WTC11 (cell line): ENCODE data around the gene TAF4.

Source experiments
- FOXK1 ChIP-seq: sonication (generic); formaldehyde crosslinking; IDR thresholded peaks from 2 replicates; pipeline ENCODE4 v1.8.0; 2022; ENCODE audit warnings: mild to moderate bottlenecking, moderate library complexity, missing genetic modification reagents
- MLX ChIP-seq: sonication (generic); formaldehyde crosslinking; IDR thresholded peaks from 2 replicates; pipeline ENCODE4 v1.8.1; 2023; ENCODE audit warnings: mild to moderate bottlenecking, missing genetic modification reagents, moderate library complexity
- NFYB ChIP-seq: sonication (generic); formaldehyde crosslinking; conservative IDR thresholded peaks from 2 replicates; pipeline ENCODE4 v1.8.0; 2022; ENCODE audit warnings: low read depth, missing genetic modification reagents
- NR1H2 ChIP-seq: sonication (generic); formaldehyde crosslinking; IDR thresholded peaks from 2 replicates; pipeline ENCODE4 v1.9.0; 2021; ENCODE audit warnings: mild to moderate bottlenecking, moderate library complexity, missing genetic modification reagents
- SMAD4 ChIP-seq: sonication (generic); formaldehyde crosslinking; IDR thresholded peaks from 2 replicates; pipeline ENCODE4 v1.8.0; 2022; ENCODE audit warnings: mild to moderate bottlenecking, missing genetic modification reagents
- TEAD1 ChIP-seq: sonication (generic); formaldehyde crosslinking; IDR thresholded peaks from 2 replicates; pipeline ENCODE4 v1.8.0; 2022; ENCODE audit warnings: mild to moderate bottlenecking, missing genetic modification reagents
- ZNF138 ChIP-seq: sonication (generic); formaldehyde crosslinking; conservative IDR thresholded peaks from 2 replicates; pipeline ENCODE4 v1.8.1; 2022; ENCODE audit warnings: mild to moderate bottlenecking, moderate library complexity, missing genetic modification reagents
- TF ChIP-seq, protein P1 (sequence below): sonication (generic); formaldehyde crosslinking; conservative IDR thresholded peaks from 2 replicates; pipeline ENCODE4 v1.8.1; 2023; ENCODE audit warnings: mild to moderate bottlenecking, low read depth, missing genetic modification reagents, moderate library complexity
- TF ChIP-seq, protein P2 (sequence below): fragments of 200-600 bp; IDR thresholded peaks from 2 replicates; pipeline ENCODE4 v1.8.0; 2022; ENCODE audit warnings: antibody characterized with exemption
- TF ChIP-seq, protein P3 (sequence below): sonication (generic); formaldehyde crosslinking; IDR thresholded peaks from 2 replicates; pipeline ENCODE4 v1.8.1; 2023; ENCODE audit warnings: mild to moderate bottlenecking, missing genetic modification reagents
- TF ChIP-seq, protein P4 (sequence below): sonication (generic); formaldehyde crosslinking; IDR thresholded peaks from 2 replicates; pipeline ENCODE4 v1.8.0; 2022; ENCODE audit warnings: mild to moderate bottlenecking, missing genetic modification reagents

DNA sequence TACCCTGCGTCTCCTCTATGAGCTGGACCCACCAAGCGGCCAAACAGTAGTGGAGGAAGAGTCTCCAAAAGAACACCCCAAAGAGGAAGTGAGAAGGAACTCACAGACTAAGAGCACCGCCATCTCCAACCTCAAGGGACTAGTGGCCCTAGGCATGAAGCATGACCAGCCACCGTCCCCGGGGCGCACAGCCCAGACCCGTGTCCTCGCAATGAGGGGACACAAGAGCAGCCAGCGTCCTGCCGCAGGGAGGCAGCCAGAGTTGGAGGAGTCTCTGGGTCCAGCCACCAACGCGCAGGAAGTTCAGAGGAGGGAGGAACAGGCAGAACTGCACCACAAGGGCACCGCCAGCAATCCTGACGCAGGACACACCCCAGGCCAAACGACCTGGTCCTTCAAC is 72.6 kb downstream of the TAF4 start:
- TF ChIP-seq, protein P1, sequence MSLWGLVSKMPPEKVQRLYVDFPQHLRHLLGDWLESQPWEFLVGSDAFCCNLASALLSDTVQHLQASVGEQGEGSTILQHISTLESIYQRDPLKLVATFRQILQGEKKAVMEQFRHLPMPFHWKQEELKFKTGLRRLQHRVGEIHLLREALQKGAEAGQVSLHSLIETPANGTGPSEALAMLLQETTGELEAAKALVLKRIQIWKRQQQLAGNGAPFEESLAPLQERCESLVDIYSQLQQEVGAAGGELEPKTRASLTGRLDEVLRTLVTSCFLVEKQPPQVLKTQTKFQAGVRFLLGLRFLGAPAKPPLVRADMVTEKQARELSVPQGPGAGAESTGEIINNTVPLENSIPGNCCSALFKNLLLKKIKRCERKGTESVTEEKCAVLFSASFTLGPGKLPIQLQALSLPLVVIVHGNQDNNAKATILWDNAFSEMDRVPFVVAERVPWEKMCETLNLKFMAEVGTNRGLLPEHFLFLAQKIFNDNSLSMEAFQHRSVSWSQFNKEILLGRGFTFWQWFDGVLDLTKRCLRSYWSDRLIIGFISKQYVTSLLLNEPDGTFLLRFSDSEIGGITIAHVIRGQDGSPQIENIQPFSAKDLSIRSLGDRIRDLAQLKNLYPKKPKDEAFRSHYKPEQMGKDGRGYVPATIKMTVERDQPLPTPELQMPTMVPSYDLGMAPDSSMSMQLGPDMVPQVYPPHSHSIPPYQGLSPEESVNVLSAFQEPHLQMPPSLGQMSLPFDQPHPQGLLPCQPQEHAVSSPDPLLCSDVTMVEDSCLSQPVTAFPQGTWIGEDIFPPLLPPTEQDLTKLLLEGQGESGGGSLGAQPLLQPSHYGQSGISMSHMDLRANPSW: no peak
- TF ChIP-seq, protein P2, sequence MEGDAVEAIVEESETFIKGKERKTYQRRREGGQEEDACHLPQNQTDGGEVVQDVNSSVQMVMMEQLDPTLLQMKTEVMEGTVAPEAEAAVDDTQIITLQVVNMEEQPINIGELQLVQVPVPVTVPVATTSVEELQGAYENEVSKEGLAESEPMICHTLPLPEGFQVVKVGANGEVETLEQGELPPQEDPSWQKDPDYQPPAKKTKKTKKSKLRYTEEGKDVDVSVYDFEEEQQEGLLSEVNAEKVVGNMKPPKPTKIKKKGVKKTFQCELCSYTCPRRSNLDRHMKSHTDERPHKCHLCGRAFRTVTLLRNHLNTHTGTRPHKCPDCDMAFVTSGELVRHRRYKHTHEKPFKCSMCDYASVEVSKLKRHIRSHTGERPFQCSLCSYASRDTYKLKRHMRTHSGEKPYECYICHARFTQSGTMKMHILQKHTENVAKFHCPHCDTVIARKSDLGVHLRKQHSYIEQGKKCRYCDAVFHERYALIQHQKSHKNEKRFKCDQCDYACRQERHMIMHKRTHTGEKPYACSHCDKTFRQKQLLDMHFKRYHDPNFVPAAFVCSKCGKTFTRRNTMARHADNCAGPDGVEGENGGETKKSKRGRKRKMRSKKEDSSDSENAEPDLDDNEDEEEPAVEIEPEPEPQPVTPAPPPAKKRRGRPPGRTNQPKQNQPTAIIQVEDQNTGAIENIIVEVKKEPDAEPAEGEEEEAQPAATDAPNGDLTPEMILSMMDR: no peak
- TF ChIP-seq SMAD4 (no peak), ZNF138 (no peak), MLX (CRISPR knock-in tag) (no peak), NFYB (CRISPR knock-in tag) (no peak), FOXK1 (CRISPR knock-in tag) (no peak), TEAD1 (CRISPR knock-in tag) (no peak), NR1H2 (CRISPR knock-in tag) (no peak)
- TF ChIP-seq, protein P3, sequence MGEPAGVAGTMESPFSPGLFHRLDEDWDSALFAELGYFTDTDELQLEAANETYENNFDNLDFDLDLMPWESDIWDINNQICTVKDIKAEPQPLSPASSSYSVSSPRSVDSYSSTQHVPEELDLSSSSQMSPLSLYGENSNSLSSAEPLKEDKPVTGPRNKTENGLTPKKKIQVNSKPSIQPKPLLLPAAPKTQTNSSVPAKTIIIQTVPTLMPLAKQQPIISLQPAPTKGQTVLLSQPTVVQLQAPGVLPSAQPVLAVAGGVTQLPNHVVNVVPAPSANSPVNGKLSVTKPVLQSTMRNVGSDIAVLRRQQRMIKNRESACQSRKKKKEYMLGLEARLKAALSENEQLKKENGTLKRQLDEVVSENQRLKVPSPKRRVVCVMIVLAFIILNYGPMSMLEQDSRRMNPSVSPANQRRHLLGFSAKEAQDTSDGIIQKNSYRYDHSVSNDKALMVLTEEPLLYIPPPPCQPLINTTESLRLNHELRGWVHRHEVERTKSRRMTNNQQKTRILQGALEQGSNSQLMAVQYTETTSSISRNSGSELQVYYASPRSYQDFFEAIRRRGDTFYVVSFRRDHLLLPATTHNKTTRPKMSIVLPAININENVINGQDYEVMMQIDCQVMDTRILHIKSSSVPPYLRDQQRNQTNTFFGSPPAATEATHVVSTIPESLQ (CRISPR knock-in tag): no peak
- TF ChIP-seq, protein P4, sequence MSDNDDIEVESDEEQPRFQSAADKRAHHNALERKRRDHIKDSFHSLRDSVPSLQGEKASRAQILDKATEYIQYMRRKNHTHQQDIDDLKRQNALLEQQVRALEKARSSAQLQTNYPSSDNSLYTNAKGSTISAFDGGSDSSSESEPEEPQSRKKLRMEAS (CRISPR knock-in tag): no peak
